ENCODE measurements around the gene POMC. TPM values are rescaled to one million over a fixed set of nuclear protein-coding genes. Genes with fewer than 3 reads are reported as not detected.

POMC gene
- total and polyA plus RNA-seq, 2 of the 13 experiments (the other 11 are each of a cell fraction or from before 2014, with no cell fraction given): not detected

- in situ Hi-C loops (cut with HindIII; ENCODE audit: extremely low pct_ligation_motif_present, low pct_unique_long_range_greater_than_20kb) (loop anchor here (25.0 kb wide), 1 partner anchor 714 kb away; no protein-coding TSS in a partner anchor), intact Hi-C loops (cut with micrococcal nuclease; ENCODE audit: unreplicated experiment) (loop anchor here (5.0 kb wide), 1 partner anchor 71 kb away; no protein-coding TSS in a partner anchor)
- no peak for DNase-seq (ENCODE audit: low spot score)
- no peak for ATAC-seq
- H4K20me1 ChIP-seq (ENCODE audit: insufficient read depth, low read length): no peaks in the 10 kb centered on the region
- peaks cover 3 to 27% of the 10 kb centered on the region in 2 experiments; a peak in 3 of 5 replicates for H3K27me3 ChIP-seq (ENCODE audit: control insufficient read depth in 1 of 2, insufficient read depth in 2 of 2, low read length in 2 of 2)
- WGBS (ENCODE audit: low lambda C conversion rate): 71% methylated on average over 4 of the region's 4 CpGs
- no peak overlapping the region for H2AFZ ChIP-seq (ENCODE audit: low read length)
- H3K79me2 ChIP-seq (ENCODE audit: insufficient read depth, low read length): no peaks in the 10 kb centered on the region
- H3K36me3 ChIP-seq (replicated peaks in 1 of 2; ENCODE audit: control insufficient read depth in 1 of 2, insufficient read depth in 2 of 2, low read length in 2 of 2): no peaks in the 10 kb centered on the region
- POLR2A ChIA-PET: no interaction called here
- H3K27ac ChIP-seq (ENCODE audit: extremely low read length, insufficient read depth, low read length): no peak overlapping the region
- no peaks in the 10 kb centered on the region for H3K4me1 ChIP-seq (ENCODE audit: insufficient read depth, low read length)
- CTCF ChIA-PET (ENCODE audit: low intra/inter-chr PET ratio, low total read pairs): no interaction called here
- no peak for FAIRE-seq
- H3K9ac ChIP-seq (ENCODE audit: insufficient read depth, low read depth, low read length): no peak overlapping the region
- no peak overlapping the region for H3K4me2 ChIP-seq (ENCODE audit: low read depth, low read length)
- H3K9me3 ChIP-seq (ENCODE audit: low read length): no peaks in the 10 kb centered on the region
- no peak overlapping the region for H3K4me3 ChIP-seq (replicated peaks in 1 of 3; ENCODE audit: insufficient read depth in 1 of 3, low read depth in 2 of 3, low read length in 3 of 3)
- no TSS peak for BruUV-seq (replicated peaks)
- TF ChIP-seq SAP130 (CRISPR knock-in tag; IDR thresholded peaks at IDR 0.05; ENCODE audit: low read depth): no peak
- no peak for TF ChIP-seq PAX8 (CRISPR knock-in tag; IDR thresholded peaks at IDR 0.05; ENCODE audit: borderline replicate concordance)
- TF ChIP-seq RELA (CRISPR knock-in tag; IDR thresholded peaks at IDR 0.05): no peak
- no peak for TF ChIP-seq MTA1 (CRISPR knock-in tag; IDR thresholded peaks at IDR 0.05; ENCODE audit: borderline replicate concordance)
- no peak for TF ChIP-seq ZNF224 (CRISPR knock-in tag; IDR thresholded peaks at IDR 0.05)
- no peak for TF ChIP-seq MIER2 (CRISPR knock-in tag; IDR thresholded peaks at IDR 0.05)
- TF ChIP-seq ZBTB39 (CRISPR knock-in tag; IDR thresholded peaks at IDR 0.05): no peak
- TF ChIP-seq YY1 (IDR thresholded peaks at IDR 0.05; ENCODE audit: insufficient read depth, insufficient replicate concordance, low read depth, low read length): no peak
- TF ChIP-seq SPEN (CRISPR knock-in tag; IDR thresholded peaks at IDR 0.05; ENCODE audit: low read depth): no peak
- no peak for TF ChIP-seq GATAD1 (CRISPR knock-in tag; IDR thresholded peaks at IDR 0.05)
- TF ChIP-seq ZBTB1 (CRISPR knock-in tag; IDR thresholded peaks at IDR 0.05; ENCODE audit: borderline replicate concordance): no peak
- no peak for TF ChIP-seq ZNF710 (CRISPR knock-in tag; IDR thresholded peaks at IDR 0.05; ENCODE audit: borderline replicate concordance)
- no peak for TF ChIP-seq SUZ12 (IDR thresholded peaks at IDR 0.05; ENCODE audit: low read depth, low read length)
- no peak for TF ChIP-seq MEIS2 (CRISPR knock-in tag; IDR thresholded peaks at IDR 0.05)
- no peak for TF ChIP-seq HMG20A (CRISPR knock-in tag; IDR thresholded peaks at IDR 0.05; ENCODE audit: borderline replicate concordance)
- no peak for TF ChIP-seq TBP (CRISPR knock-in tag; IDR thresholded peaks at IDR 0.05)
- no peak for TF ChIP-seq CENPT (CRISPR knock-in tag; IDR thresholded peaks at IDR 0.05; ENCODE audit: low read depth)
- no peak for TF ChIP-seq NFKBIZ (CRISPR knock-in tag; IDR thresholded peaks at IDR 0.05)
Measured at GRCh38 chr2:25125976-25126375, 42.4 kb downstream of the POMC start.

Data from HepG2 (cell line).